NCI-H510A (cell line): ENCODE results near the gene CHGA.

Experiments
- DNase-seq: peaks from one replicate; lab custom pipeline; 2025; lab: John Stamatoyannopoulos, UW

CHGA gene

GRCh38 chr14:92982956-92983355 is 60.0 kb downstream of the CHGA start:
- no peak for DNase-seq

GRCh38 chr14:92984082-92984788 is 61.3 kb downstream of the CHGA start:
- DNase-seq, result no peak
